WTC11 (cell line): ENCODE results near the gene GRB10.

ENCODE experiments used
- CTCF ChIP-seq: fragments of 200-600 bp; IDR thresholded peaks from 2 replicates; pipeline ENCODE4 v1.8.0; 2022; ENCODE audit warnings: antibody characterized with exemption
- E2F4 ChIP-seq: sonication (generic); formaldehyde crosslinking; IDR thresholded peaks from 2 replicates; pipeline ENCODE4 v1.8.1; 2022; ENCODE audit warnings: low read depth, mild to moderate bottlenecking, moderate library complexity, missing genetic modification reagents, borderline replicate concordance
- IRF1 ChIP-seq: sonication (generic); formaldehyde crosslinking; IDR thresholded peaks from 2 replicates; pipeline ENCODE4 v1.8.0; 2023; ENCODE audit warnings: missing genetic modification reagents
- PRRX2 ChIP-seq: fragments of 250-450 bp; sonication (Bioruptor Pico); IDR thresholded peaks from 2 replicates; pipeline ENCODE4 v1.8.0; 2021; ENCODE audit warnings: mild to moderate bottlenecking
- SP1 ChIP-seq: sonication (generic); formaldehyde crosslinking; conservative IDR thresholded peaks from 2 replicates; pipeline ENCODE4 v1.8.1; 2022; ENCODE audit warnings: missing genetic modification reagents

- TF ChIP-seq SP1 (no peak), CTCF (no peak), PRRX2 (CRISPR knock-in tag) (no peak), IRF1 (CRISPR knock-in tag) (no peak), E2F4 (CRISPR knock-in tag) (no peak)
Measured at GRCh38 chr7:50762337-50762736, 20.4 kb downstream of the GRB10 start.
